Activated naive CD4-positive, alpha-beta T cell treated with Interleukin-2 at 50 U/mL for 16 hours (primary cell): ENCODE results near the gene GALNT18.

Experiments used
- DNase-seq: peaks from one replicate; pipeline ENCODE4 v3.0.0-alpha.2; 2020

Gene GALNT18

DNA sequence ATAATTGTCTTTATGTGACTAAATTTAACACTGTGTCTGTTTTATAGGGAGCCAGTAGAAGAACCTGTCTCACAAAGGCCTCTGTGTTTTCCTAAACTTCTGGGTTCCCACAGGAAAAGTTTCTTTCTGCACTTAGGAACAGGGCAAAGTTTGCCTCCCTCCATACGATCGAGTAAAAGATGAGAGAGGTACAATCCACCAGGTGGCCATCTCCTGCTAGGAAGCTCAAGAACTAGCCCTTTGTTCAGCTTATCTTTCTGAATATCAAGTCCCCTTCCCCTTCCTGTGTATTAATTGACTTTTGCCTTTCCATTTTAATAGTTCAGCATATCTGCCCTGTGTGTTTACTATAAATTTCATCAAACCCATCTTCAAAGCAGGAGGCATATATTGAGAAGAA lies 286.8 kb downstream of the GALNT18 start:
- DNase-seq: no peak

DNA sequence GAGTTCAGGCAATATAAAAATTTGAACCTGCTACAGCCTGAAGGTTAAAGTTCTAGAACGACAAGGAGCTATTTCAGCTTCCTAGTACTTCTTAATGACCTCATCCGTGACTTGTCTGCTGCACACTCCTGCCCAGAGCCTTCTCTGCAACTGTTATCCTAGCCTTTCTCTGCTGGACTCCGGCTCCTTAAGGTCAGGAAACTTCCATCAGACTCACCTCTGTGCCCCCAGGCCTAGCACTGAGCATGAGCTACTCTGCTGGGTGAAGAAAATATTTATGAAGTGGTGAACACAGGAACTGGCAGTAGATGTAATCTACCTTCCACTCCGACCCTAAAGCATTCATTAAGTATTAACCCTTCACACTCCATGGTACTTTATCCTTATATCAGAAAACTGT lies 287.2 kb downstream of the GALNT18 start:
- no peak for DNase-seq

DNA sequence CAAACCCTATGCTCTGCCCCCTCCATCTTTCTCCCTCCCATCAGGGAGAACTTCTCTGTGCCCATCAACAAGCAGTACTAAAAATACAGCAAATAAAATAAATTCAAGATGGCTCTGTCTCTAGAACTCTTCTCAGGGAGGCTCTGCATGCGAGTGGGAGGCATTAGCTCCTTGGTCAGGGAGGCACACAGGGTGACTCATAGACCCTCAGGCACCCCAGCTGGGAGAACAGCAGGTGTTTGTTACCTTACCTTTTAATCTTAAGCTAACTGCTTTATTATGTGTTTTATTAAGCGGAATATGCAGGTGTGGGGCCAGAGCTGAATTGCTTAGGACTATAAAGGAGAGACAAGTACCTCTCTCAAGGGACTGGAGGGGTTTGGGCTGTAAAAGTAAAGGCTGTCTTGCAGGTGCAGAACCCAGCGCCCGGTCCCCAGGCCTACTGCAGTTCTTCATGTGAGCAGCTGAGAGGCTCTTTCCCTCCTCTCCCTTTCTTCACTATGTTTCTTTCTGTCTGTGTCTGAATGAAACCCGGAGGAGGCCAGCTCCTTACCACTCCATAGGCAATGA lies 289.6 kb downstream of the GALNT18 start:
- DNase-seq: no peak

DNA sequence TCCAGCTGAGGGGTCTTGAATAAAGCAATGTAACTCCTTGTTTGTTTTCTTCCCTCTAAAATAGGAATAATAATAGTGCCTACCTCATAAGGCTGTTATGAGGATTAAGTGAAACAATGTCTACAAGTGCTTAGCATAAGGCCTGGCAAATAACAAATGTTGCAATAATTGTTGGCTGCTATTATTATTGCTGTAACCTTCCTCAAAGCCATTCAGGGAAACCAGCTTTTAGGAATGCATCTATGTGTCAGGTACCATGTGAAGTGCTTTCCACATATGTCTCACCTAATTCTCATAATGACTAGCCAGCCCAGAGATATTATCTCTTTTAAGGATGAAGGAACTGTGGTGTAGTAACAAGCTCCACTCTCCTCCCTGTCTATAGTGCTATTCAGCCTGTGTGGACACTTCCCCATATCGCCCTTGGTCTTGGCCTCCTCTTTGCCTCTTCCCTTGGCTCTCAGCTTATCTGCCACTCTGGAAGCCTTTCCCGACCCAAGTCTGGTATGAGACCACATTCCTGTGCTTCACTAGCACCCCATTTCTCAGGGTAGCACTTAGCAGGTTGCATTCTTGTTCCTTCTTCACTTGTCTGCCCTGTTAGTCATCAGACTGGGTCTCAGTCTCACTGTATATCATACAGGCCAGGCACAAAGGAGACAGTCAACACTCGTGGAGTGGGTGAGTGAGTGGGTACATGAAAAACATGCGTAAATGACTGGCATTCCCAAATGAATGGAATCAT lies 292.6 kb downstream of the GALNT18 start:
- no peak for DNase-seq

DNA sequence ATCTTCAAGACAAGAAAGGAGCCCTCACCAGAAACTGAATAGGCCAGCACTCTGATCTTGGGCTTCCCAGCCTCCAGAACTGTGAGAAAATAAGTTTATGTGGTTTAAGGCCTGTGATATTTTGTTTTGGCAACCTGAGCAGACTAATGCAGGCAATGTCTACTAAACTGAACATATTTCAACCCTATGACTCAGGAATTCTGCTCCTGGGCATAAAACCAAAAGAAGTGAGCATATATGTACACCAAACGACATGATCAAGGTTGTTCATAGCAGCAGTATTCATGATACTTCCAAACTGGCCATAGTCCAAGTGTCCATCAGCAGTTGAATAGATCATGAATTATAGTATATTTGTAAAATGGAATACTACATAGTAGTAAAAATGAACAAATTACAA lies 297.7 kb downstream of the GALNT18 start:
- no peak for DNase-seq

DNA sequence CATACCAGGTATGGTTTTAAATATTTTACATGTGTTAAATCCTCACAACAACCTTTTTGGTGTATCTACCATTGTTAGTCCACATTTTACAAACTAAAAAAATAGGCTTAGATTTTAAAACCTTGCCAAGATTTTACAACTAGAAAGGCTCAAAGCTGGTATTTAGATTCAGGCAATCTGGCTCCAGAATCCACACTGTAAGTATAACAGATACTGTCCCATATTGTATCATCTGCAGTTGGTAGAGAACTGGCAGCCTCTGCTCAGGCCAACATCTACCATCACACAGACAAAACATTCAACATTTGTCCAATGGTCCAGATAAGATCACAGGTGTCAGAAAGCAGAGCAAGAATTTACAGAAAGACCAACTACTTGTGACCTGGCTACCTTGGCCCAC lies 299.7 kb downstream of the GALNT18 start:
- no peak for DNase-seq

DNA sequence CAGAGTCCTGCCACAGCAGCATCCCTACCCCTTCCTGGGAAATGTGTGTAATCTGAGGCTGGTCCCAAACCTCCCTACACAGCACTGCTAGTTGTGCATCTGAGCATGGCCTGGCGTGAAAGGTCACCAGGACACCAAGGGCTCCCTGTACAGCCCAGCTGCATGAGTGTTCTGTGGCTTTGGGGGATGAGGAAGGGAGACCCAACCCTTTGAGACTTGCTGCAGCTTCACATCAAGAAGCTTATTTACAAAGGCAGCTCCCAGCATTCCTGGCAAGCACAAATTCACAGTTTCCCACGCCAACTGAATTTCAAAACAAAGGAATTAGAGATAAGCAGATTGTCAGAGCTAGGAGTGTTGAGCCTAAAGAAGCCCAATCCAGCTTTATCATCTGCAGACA lies 301.0 kb downstream of the GALNT18 start:
- DNase-seq: no peak

DNA sequence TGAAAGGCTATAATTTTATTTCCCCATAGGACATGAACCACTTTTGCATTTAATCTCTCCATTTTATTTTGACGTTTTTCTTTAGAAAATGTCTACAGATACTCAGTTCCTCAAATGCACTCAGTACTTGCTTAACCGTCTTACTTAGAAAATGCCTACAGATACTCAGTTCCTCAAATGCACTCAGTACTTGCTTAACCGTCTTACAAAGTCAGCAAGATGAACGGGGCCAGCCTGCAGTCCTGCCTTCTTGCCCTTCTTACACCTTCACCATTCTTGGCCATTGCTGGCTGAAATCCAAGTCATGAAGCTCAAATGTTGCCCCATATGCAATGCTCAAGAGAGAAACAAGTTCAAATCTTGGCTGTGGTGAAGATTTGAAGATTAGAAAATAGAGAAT lies 302.8 kb downstream of the GALNT18 start:
- no peak for DNase-seq

DNA sequence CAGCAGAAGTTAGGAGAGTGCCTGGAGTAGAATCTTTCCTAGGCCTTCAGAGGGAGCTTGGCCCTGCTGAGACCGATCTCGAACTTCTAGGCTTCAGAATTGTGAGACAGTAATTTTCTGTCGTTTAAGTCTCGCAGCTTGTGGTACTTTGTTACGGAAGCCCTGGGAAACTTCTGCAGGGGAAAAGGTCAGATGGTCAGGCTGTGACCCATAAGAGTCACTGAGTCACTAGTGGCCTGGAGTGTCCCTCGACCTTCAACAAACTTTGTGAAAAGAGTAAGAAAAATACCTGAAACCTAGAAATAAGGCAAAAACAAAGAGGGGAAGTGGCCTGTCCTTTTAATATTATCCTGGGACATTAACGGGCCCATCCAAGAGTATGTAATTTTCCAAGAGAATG lies 303.3 kb downstream of the GALNT18 start:
- DNase-seq: no peak

DNA sequence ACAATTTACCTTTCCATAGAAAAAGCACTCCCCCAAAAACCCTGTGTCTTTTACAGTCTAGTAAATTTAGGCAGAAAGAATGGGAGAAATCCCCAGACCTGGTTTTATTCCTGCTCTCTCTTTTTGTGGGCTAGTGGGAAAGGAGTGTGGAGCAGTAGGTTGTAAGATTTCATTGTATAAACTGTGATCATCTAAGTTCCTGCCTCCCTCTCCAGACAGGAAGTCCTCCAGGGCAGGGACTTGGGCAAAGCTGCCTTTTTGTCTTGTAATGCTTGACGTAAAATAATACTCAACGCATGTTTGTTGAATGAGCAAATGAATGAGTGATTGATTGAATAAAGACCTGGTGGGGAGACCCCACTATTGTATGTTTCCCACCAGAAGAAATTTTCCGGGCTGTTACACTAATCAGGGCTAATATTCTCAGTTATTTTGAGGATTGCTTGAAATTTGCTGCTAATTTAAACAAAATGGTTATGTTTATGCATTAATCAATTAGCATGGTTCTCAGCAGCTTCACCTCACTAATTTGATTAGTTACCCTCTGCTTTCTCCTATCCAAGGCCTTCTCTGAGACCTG lies 305.1 kb downstream of the GALNT18 start:
- no peak for DNase-seq

DNA sequence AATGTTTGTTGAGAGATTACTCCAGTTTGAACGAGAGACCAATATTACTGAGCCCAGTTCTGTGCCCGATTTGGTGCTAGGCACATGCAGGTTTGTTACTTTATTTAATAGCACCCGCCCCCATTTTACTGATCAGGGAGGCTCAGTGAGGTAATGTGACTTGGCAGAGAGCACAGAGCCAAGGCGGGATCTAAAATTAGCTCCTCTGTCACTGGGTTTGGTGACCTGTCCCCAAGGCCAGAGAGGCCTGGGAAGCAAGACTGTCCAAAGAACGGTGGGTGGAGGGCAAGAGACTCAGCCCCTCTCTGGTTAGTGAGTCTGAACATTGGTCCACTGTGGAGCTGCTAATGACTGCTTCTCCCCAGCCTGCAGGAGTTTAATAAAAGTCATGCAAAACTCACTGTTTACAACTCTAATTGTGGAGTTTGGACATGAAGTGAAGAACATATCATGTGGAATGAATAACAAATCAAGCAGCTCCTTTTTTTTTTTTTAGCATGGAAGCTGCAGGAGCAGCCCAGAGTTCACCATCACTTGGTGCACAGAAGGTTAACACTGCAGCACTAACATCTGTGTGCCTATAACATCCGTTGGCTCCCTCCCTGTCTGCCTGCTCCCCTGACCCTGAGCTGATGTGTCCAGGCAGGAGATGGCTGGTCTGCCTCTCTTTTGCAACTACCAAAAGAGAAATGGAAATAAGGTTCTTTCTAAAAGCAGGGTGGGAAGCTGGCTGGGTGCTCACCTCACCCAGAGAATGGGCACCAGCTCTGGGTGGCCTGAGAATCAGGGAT lies 307.7 kb downstream of the GALNT18 start:
- DNase-seq: no peak

DNA sequence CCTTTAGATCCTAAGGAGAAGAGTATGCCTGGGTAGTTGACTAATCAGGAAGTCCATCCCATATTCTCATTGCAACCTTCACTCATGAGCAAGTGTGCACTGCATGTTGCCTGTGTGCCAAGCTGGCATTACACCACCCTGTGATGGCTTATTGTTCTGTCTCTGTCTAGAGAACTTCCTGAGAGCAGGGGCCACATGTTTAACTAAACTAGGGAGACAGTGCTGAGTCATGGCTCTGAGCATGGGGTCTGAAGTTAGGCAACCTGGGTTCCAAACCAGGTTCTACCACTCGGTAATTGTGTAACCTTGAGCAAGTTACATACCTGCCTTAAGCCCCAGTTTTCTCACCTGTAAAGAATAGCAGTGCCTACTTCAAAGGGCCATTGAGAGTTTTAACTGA lies 308.4 kb downstream of the GALNT18 start:
- no peak for DNase-seq

DNA sequence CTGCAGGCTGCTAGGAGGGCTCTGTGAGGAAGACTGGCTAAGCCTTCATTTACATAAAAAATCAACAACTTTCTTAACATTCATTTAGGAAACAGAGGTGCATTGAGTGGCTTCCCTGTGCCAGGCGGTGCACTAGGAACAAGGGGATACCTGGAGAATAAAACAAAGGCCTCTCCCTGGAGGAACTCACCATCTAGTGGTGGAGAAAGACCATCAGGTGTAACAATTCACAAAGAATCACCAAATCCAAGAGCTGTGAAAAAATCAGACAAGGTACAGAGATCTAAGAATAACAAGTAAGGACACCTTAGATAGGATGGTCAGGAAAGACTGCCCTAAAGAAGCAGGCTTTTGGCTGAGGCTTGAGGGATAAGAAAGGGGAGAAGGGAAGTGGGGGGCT lies 309.1 kb downstream of the GALNT18 start:
- DNase-seq: no peak

DNA sequence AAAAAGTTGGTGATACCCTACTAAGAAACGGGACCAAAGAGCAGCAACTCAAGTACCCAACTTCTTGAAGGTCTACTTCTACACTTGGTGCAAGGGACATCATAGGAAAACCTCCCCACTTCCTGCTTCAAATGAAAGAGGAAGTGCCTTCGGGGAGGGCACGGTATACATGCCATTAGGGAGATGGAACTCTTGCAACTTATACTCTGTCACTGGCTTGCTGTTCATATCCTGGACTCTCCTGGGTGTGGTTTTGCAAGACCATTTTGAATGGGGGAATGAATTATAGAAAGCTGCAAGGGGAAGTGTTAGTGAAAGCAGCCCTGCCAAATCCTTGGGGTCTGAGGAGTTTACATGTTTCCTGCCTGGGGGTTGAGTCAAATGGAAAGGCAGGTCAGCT lies 310.6 kb downstream of the GALNT18 start:
- DNase-seq: no peak

DNA sequence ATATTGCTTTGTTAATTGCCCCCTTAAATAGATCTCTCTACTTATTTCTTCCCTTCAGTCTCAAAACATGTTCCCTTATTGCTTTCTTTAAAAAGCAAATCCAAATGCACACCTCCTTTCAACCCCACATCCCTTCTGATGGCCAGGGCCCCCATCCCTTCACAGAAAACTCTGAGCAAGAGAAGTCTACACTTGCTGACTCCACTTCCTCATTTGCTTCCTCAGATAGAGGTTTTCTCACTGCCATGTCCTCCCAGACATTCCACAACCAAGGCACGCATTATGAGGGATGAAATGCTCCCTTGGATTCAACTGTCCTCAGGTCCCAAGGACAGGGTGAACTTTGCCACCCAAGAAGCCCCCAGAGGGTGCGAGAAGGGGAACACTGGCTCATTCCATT lies 311.9 kb downstream of the GALNT18 start:
- DNase-seq: no peak

DNA sequence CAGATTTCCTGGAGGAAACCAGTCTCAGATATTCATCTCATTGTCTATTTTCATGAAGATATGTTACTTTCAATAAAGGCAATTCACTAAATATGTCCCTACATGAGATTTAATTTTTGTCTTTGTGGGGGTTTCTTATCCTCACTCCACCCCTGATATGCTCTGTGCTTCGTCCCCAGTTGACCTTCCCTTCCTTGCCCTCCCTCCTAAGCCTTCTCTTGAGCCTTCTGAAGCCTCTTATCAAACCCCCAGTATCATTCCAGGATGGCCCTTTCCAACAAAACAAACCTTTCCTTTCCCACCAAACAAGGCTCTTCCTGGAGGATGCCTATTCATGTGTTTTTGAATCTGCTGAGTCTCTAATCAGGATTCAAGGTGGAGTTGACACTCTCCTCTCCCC lies 313.6 kb downstream of the GALNT18 start:
- DNase-seq: no peak

DNA sequence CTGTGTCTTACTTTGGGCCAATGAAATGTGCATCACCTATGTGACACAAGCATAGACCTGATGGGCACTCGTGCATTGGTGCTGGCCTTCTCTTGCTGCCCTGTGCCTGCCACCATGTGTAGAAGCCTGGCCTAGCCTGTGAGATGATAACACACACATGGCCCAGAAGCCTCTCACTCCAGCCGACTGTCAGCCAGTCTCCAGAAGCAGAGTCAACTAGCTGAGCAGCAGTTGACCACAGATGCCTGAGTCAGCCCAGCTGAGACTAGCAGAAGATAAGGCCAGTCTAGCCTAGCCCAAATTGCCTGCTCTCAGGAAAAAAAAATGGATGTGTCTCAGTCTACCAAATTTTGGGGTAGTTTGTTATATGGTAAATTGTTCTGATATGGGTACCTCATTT lies 314.9 kb downstream of the GALNT18 start:
- no peak for DNase-seq

DNA sequence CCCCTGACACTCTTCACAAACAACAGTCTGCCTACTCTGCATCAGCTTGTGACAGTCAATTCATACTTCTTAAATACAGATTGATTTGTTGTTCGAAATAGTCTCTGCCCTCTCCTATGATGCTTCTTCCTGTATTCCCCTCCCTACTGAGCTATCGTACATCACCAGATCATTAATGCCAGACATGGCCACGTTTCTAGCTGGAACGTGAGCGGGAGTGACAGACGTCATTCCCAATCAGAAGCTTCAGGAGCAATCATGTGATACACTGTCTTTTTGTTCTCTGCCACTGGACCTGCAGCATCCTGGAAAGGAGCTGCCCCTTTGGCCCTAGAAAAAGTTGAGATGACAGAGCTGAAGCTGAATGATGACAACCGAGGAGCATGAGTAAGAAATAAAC lies 317.3 kb downstream of the GALNT18 start:
- DNase-seq: no peak

DNA sequence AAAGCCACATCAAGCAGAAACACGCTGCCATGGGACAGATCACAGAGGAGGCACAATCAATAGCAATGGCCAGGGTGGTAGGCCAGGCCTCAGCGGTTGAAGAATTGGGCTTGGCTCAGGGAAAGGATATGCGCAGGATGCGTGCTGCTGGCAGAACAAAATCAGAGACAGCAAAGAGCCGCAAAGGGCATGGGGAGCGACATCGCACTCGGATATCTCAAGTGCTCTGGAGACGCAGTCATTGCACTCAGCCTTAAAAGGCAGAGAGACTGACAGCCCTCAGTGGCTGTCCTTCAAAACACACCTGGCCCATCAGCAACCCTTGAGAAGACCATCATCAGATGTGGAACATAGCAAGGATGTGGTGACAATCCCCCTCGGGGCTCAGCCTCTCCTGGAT lies 319.2 kb downstream of the GALNT18 start:
- DNase-seq: no peak

DNA sequence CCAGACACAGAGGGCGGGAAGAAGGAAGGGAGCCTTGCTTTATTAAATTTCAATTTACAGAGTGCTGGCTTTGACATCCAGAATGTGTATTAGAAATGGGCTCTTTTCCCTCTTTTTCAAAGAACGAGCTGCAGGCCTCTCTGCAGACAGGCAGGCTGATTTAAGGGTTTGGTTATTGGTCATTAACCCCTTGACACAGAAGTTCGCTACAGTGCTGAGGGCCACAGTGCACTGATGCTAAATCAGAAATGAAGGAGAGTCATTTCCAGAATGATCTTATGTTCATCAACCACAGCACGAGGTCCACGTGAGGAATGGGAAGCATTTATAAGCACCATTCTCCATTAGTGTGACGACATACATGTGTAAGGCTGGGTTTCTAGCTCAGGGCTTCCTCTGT lies 320.6 kb downstream of the GALNT18 start:
- no peak for DNase-seq

DNA sequence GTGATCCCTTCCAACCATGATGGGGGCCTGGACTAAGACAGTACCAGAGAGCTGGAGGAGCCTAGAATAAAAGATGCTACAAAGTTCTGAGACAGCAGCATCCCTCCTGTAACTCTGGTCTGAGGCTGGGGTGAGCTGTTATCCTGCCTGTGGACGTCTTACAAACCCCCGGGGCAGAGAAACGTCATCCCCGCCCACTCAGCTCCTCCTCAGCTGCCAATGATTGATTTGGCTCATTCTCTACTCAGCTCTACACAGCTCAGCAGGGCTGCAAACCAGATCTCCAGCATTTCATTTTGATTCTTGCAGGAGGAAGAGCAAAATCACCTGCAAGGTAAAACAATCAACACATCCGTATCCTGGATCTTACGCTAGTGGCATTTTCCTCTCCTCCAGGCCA lies 324.2 kb downstream of the GALNT18 start:
- DNase-seq: no peak

DNA sequence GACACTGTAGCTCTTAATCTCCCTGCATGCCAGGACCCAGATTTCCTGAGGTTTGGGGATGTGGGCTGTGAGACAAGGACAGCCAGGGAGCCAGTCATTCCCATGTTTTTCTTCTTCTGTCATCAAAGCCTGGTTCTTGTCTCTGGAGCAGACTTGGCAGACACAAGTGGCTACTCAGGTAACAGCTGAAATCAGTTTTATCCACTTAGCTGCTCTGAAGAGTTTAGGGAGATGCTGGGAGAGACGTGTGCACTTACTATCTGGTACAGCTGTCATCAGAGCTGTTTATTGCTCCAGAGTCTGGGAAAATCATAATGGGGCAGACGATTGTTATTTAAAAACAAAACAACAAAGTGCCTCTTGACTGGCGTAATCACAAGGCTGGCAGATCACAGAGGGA lies 325.4 kb downstream of the GALNT18 start:
- no peak for DNase-seq

DNA sequence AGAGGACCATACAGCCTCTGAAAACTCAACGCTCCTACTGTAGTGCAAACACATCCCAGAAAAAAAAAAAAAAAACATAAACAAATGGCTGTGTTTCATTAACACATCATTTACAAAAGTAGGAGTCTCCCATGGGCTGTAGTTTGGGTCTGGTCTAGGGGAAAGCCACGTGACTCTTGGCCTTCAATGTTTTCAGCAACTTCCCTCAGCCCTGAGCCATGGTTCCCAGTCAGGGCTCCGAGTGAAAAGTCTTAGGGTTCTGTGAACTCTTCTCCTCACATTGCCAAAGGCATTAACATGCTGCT lies 327.3 kb downstream of the GALNT18 start:
- DNase-seq: no peak
